Measurements from ENCODE around the gene CXXC5.
"Not testable (repeated sequence)": the region's sequence is repeated elsewhere in the genome, so short reads cannot be mapped to it uniquely, and the experiment has no call there.

Gene CXXC5

GRCh38 chr5:139648205-139649081 is at the start of gene CXXC5:
TSS of gene CXXC5 (plus strand) at chr5:139648349. CDS start at chr5:139680524, 32,175 bp downstream.
- DNase-seq (ENCODE audit: low spot score): no peak

GRCh38 chr5:139598601-139598965 is 49.6 kb upstream of the CXXC5 start:
- DNase-seq (ENCODE audit: low spot score): not testable (repeated sequence)

- no peak for DNase-seq (ENCODE audit: low spot score)
Measured at GRCh38 chr5:139600336-139600949, 47.7 kb upstream of the CXXC5 start.

- DNase-seq (ENCODE audit: low spot score): no peak
Measured at GRCh38 chr5:139601429-139601828, 46.7 kb upstream of the CXXC5 start.

GRCh38 chr5:139601948-139602347 is 46.2 kb upstream of the CXXC5 start:
- DNase-seq (ENCODE audit: low spot score): not testable (repeated sequence)

GRCh38 chr5:139605887-139606286 is 42.3 kb upstream of the CXXC5 start:
- no peak for DNase-seq (ENCODE audit: low spot score)

GRCh38 chr5:139611703-139612584 is 36.2 kb upstream of the CXXC5 start:
- DNase-seq (ENCODE audit: low spot score): no peak

GRCh38 chr5:139619861-139620260 is 28.3 kb upstream of the CXXC5 start:
- DNase-seq (ENCODE audit: low spot score): no peak

GRCh38 chr5:139625398-139625797 is 22.8 kb upstream of the CXXC5 start:
- not testable (repeated sequence) for DNase-seq (ENCODE audit: low spot score)

- DNase-seq (ENCODE audit: low spot score): no peak
Measured at GRCh38 chr5:139630855-139631254, 17.3 kb upstream of the CXXC5 start.

GRCh38 chr5:139631520-139632165 is 16.5 kb upstream of the CXXC5 start:
- no peak for DNase-seq (ENCODE audit: low spot score)

- DNase-seq (ENCODE audit: low spot score): peak; percentile 76
Measured at GRCh38 chr5:139633295-139634027, 14.7 kb upstream of the CXXC5 start.

GRCh38 chr5:139634028-139634325 is 14.2 kb upstream of the CXXC5 start:
- DNase-seq (ENCODE audit: low spot score): no peak

- no peak for DNase-seq (ENCODE audit: low spot score)
Measured at GRCh38 chr5:139634541-139634940, 13.6 kb upstream of the CXXC5 start.

GRCh38 chr5:139635191-139635590 is 13.0 kb upstream of the CXXC5 start:
- DNase-seq (ENCODE audit: low spot score): no peak

- peak; percentile 83 for DNase-seq (ENCODE audit: low spot score)
Measured at GRCh38 chr5:139635606-139636206, 12.4 kb upstream of the CXXC5 start.

GRCh38 chr5:139636207-139636792 is 11.8 kb upstream of the CXXC5 start:
- DNase-seq (ENCODE audit: low spot score): no peak

- no peak for DNase-seq (ENCODE audit: low spot score)
Measured at GRCh38 chr5:139636975-139637408, 11.2 kb upstream of the CXXC5 start.

GRCh38 chr5:139637438-139638089 is 10.6 kb upstream of the CXXC5 start:
- DNase-seq (ENCODE audit: low spot score): no peak

Measured in kidney capillary endothelial cell (primary cell).